Mesothelial cell of epicardium (in vitro differentiated cells): ENCODE data around the gene VWA8. TPM values are rescaled to one million over a fixed set of nuclear protein-coding genes. Genes with fewer than 3 reads are reported as not detected.

Experiments
- DNase-seq, 2 experiments: peaks; one replicate each; pipeline ENCODE4 v3.0.0; 2021; ENCODE audit warnings: low spot score in 2 of 2; ENCODE audit not compliant: unreplicated experiment in 2 of 2
- H3K27ac Mint-ChIP-seq: 2 replicates; pipeline ENCODE4 v1.8.0; 2021; ENCODE audit warnings: mixed read lengths
- H3K27me3 Mint-ChIP-seq: 2 replicates; pipeline ENCODE4 v1.8.0; 2021; ENCODE audit warnings: low read depth, mixed read lengths
- H3K36me3 Mint-ChIP-seq: 2 replicates; pipeline ENCODE4 v1.8.0; 2021; ENCODE audit warnings: mixed read lengths
- H3K4me1 Mint-ChIP-seq: 2 replicates; pipeline ENCODE4 v1.8.0; 2021; ENCODE audit warnings: mixed read lengths
- H3K4me3 Mint-ChIP-seq: 2 replicates; pipeline ENCODE4 v1.8.0; 2021; ENCODE audit warnings: mild to moderate bottlenecking, moderate library complexity, mixed read lengths
- H3K9me3 Mint-ChIP-seq: 2 replicates; pipeline ENCODE4 v1.8.0; 2021; ENCODE audit warnings: mixed read lengths
- CTCF ChIP-seq: fragments of 200-600 bp; sonication (generic); IDR thresholded peaks from one replicate; pipeline ENCODE4 v1.5.0; 2021; ENCODE audit warnings: antibody characterized with exemption; ENCODE audit not compliant: unreplicated experiment
- total RNA-seq: library from RNA; stranded (reverse); gene quantifications from 3 replicates; pipeline ENCODE4 v1.2.1, GENCODE V29; 2021

Gene VWA8
- total RNA-seq, 1 donor from 2014 or later: 20.0 TPM

GRCh38 chr13:41673640-41674039 is 287.3 kb downstream of the VWA8 start:
- no peak for DNase-seq
- H3K4me1 Mint-ChIP-seq: peaks cover 1% of the 10 kb centered on the region
- H3K36me3 Mint-ChIP-seq: no peaks in the 10 kb centered on the region
- TF ChIP-seq CTCF: no peak
- no peaks in the 10 kb centered on the region for H3K9me3 Mint-ChIP-seq
- no peaks in the 10 kb centered on the region for H3K27me3 Mint-ChIP-seq
- no peak overlapping the region for H3K4me3 Mint-ChIP-seq
- no peak overlapping the region for H3K27ac Mint-ChIP-seq

GRCh38 chr13:41670873-41671443 is 290.0 kb downstream of the VWA8 start:
- no peak overlapping the region for H3K4me3 Mint-ChIP-seq
- no peaks in the 10 kb centered on the region for H3K27me3 Mint-ChIP-seq
- H3K4me1 Mint-ChIP-seq: peaks cover 6% of the 10 kb centered on the region
- DNase-seq: no peak
- no peaks in the 10 kb centered on the region for H3K9me3 Mint-ChIP-seq
- no peak for TF ChIP-seq CTCF
- no peak overlapping the region for H3K27ac Mint-ChIP-seq
- H3K36me3 Mint-ChIP-seq: no peaks in the 10 kb centered on the region

- H3K27me3 Mint-ChIP-seq: no peaks in the 10 kb centered on the region
- H3K36me3 Mint-ChIP-seq: no peaks in the 10 kb centered on the region
- no peak for DNase-seq
- TF ChIP-seq CTCF: peak; percentile 76
- H3K9me3 Mint-ChIP-seq: no peaks in the 10 kb centered on the region
- peaks cover 7% of the 10 kb centered on the region for H3K4me1 Mint-ChIP-seq
- H3K4me3 Mint-ChIP-seq: no peak overlapping the region
- H3K27ac Mint-ChIP-seq: no peak overlapping the region
Measured at GRCh38 chr13:41668130-41668757, 292.7 kb downstream of the VWA8 start.

- no peak for DNase-seq
- H3K36me3 Mint-ChIP-seq: no peaks in the 10 kb centered on the region
- H3K4me1 Mint-ChIP-seq: peaks cover 7% of the 10 kb centered on the region
- H3K27ac Mint-ChIP-seq: no peak overlapping the region
- no peak for TF ChIP-seq CTCF
- H3K4me3 Mint-ChIP-seq: no peak overlapping the region
- no peaks in the 10 kb centered on the region for H3K27me3 Mint-ChIP-seq
- H3K9me3 Mint-ChIP-seq: no peaks in the 10 kb centered on the region
Measured at GRCh38 chr13:41666644-41667043, 294.3 kb downstream of the VWA8 start.

GRCh38 chr13:41660411-41660810 is 300.5 kb downstream of the VWA8 start:
- DNase-seq: no peak
- H3K27me3 Mint-ChIP-seq: no peaks in the 10 kb centered on the region
- peaks cover 4% of the 10 kb centered on the region for H3K4me1 Mint-ChIP-seq
- no peak overlapping the region for H3K4me3 Mint-ChIP-seq
- no peak overlapping the region for H3K27ac Mint-ChIP-seq
- TF ChIP-seq CTCF: no peak
- H3K36me3 Mint-ChIP-seq: no peaks in the 10 kb centered on the region
- no peaks in the 10 kb centered on the region for H3K9me3 Mint-ChIP-seq
